ENCODE measurements around the gene ARHGEF19.

- TF ChIP-seq CTCF (IDR thresholded peaks at IDR 0.05; ENCODE audit: low read depth, low read length, poor library complexity, severe bottlenecking) (no peak), EZH2phosphoT487 (IDR thresholded peaks at IDR 0.05; ENCODE audit: borderline replicate concordance, low read length) (no peak)
Measured at GRCh38 chr1:16258591-16259135, 46.2 kb upstream of the ARHGEF19 start.

All from DOHH2 (cell line).